Measurements from ENCODE around the gene SLC26A6. TPM values are rescaled to one million over a fixed set of nuclear protein-coding genes. Genes with fewer than 3 reads are reported as not detected.

The SLC26A6 gene
- total and polyA plus RNA-seq, 2 of the 13 experiments (the other 11 are each of a cell fraction or from before 2014, with no cell fraction given), result 40.7 to 184 TPM

- peaks cover 18 to 56% of the 10 kb centered on the region in 2 experiments for H3K36me3 ChIP-seq (replicated peaks in 1 of 2; ENCODE audit: control insufficient read depth in 1 of 2, insufficient read depth in 2 of 2, low read length in 2 of 2)
- H3K27ac ChIP-seq (ENCODE audit: extremely low read length, insufficient read depth, low read length), result peak overlapping the region; percentile 93
- peaks cover 61% of the 10 kb centered on the region for H3K4me1 ChIP-seq (ENCODE audit: insufficient read depth, low read length)
- H3K4me2 ChIP-seq (ENCODE audit: low read depth, low read length), result no peak overlapping the region
- no peak overlapping the region for H3K9ac ChIP-seq (ENCODE audit: insufficient read depth, low read depth, low read length)
- ChIA-PET CTCF (ENCODE audit: low intra/inter-chr PET ratio, low total read pairs) (no interaction called here), POLR2A (interaction anchor here (1.6 to 7.5 kb wide), 3 partner anchors 9 to 37 kb away, joined by 3 to 140 read pairs (median 33); partner anchors contain the start of genes CELSR3, SLC26A6 and UQCRC1)
- H3K79me2 ChIP-seq (ENCODE audit: insufficient read depth, low read length), result no peaks in the 10 kb centered on the region
- H3K27me3 ChIP-seq (ENCODE audit: control insufficient read depth in 1 of 2, insufficient read depth in 2 of 2, low read length in 2 of 2), result no peaks in the 10 kb centered on the region
- in situ Hi-C loops (cut with HindIII; ENCODE audit: extremely low pct_ligation_motif_present, low pct_unique_long_range_greater_than_20kb) (no loop called here), intact Hi-C loops (cut with micrococcal nuclease; ENCODE audit: unreplicated experiment) (no loop called here)
- no peak for ATAC-seq
- 98% methylated on average over 6 of the region's 6 CpGs for WGBS (ENCODE audit: low lambda C conversion rate)
- H4K20me1 ChIP-seq (ENCODE audit: insufficient read depth, low read length), result no peaks in the 10 kb centered on the region
- no peak overlapping the region for H2AFZ ChIP-seq (ENCODE audit: low read length)
- no TSS peak for BruUV-seq (replicated peaks)
- DNase-seq (ENCODE audit: low spot score), result no peak
- H3K4me3 ChIP-seq (replicated peaks in 1 of 3; ENCODE audit: insufficient read depth in 1 of 3, low read depth in 2 of 3, low read length in 3 of 3), result no peak overlapping the region
- no peak for FAIRE-seq
- H3K9me3 ChIP-seq (ENCODE audit: low read length), result no peaks in the 10 kb centered on the region
- TF ChIP-seq HNRNPL (IDR thresholded peaks at IDR 0.05; ENCODE audit: low read depth, low read length), result no peak
- no peak for TF ChIP-seq TFAP4 (IDR thresholded peaks at IDR 0.05; ENCODE audit: borderline replicate concordance, low read depth)
- no peak for TF ChIP-seq ZNF740 (CRISPR knock-in tag; IDR thresholded peaks at IDR 0.05)
- no peak for TF ChIP-seq CENPBD1 (CRISPR knock-in tag; IDR thresholded peaks at IDR 0.05; ENCODE audit: borderline replicate concordance, low read depth)
- no peak for TF ChIP-seq ZBTB49 (CRISPR knock-in tag; IDR thresholded peaks at IDR 0.05; ENCODE audit: borderline replicate concordance)
- TF ChIP-seq ZNF34 (CRISPR knock-in tag; IDR thresholded peaks at IDR 0.05; ENCODE audit: borderline replicate concordance), result no peak
- TF ChIP-seq REST (IDR thresholded peaks at IDR 0.05; ENCODE audit: borderline replicate concordance in 1 of 2, low read depth in 1 of 2, low read length in 2 of 2), result no peak
- no peak for TF ChIP-seq SIN3A (IDR thresholded peaks at IDR 0.05; ENCODE audit: borderline replicate concordance, low read depth, low read length)
- no peak for TF ChIP-seq NR3C1 (CRISPR knock-in tag; IDR thresholded peaks at IDR 0.05)
- TF ChIP-seq ELF3 (CRISPR knock-in tag; IDR thresholded peaks at IDR 0.05), result no peak
- TF ChIP-seq FOSL1 (CRISPR knock-in tag; IDR thresholded peaks at IDR 0.05; ENCODE audit: borderline replicate concordance), result no peak
- no peak for TF ChIP-seq EP300 (IDR thresholded peaks at IDR 0.05; ENCODE audit: low read depth in 2 of 2, low read length in 2 of 2)
- TF ChIP-seq EP300 (CRISPR knock-in tag; IDR thresholded peaks at IDR 0.05; ENCODE audit: borderline replicate concordance), result no peak
- TF ChIP-seq ZNF121 (CRISPR knock-in tag; IDR thresholded peaks at IDR 0.05), result no peak
- TF ChIP-seq ZNF10 (CRISPR knock-in tag; IDR thresholded peaks at IDR 0.05; ENCODE audit: borderline replicate concordance, low read depth), result no peak
These were observed 9.7 kb downstream of the SLC26A6 start for GRCh38 chr3:48625600-48625999.

Measured in HepG2 (cell line).